GM12878 (cell line): ENCODE measurements around the gene PHF2. TPM values are rescaled to one million over a fixed set of nuclear protein-coding genes. Genes with fewer than 3 reads are reported as not detected.

ENCODE experiments used
- ATAC-seq: fragments of 200-7000 bp; cut with Tn5 transposase; 3 replicates; pipeline ENCODE4 v1.9.1; 2020; ENCODE audit warnings: mild to moderate bottlenecking, moderate library complexity
- BruUV-seq: library from RNA; stranded (reverse); fragments of 400-500 nt; replicated peaks from 2 replicates; lab custom pipeline; 2021; lab: Mats Ljungman, UMichigan
- CTCF ChIA-PET: fragments of 300-600 bp; sonication (Branson Sonifier 250); formaldehyde crosslinking; extraction: SDS; loops from one replicate; lab custom pipeline; 2021; ENCODE audit warnings: inconsistent platforms; lab: Yijun Ruan, JAX
- POLR2A ChIA-PET: fragments of 350-600 bp; formaldehyde crosslinking; extraction: SDS; loops from one replicate; lab custom pipeline; 2021; ENCODE audit warnings: inconsistent platforms; lab: Charles Lee
- RAD21 ChIA-PET: fragments of 300-600 bp; sonication (Branson Sonifier 250); formaldehyde crosslinking; loops from one replicate; lab custom pipeline; 2023; ENCODE audit warnings: antibody characterized with exemption; ENCODE audit not compliant: unreplicated experiment; lab: Charles Lee
- SMC1A ChIA-PET: fragments of 300-600 bp; sonication (Branson Sonifier 250); formaldehyde crosslinking; loops from one replicate; lab custom pipeline; 2023; ENCODE audit not compliant: unreplicated experiment, uncharacterized antibody; lab: Charles Lee
- DNase-seq: peaks from one replicate; pipeline ENCODE4 v3.0.0-alpha.2; 2011; ENCODE audit warnings: low read depth, low spot score
- FAIRE-seq: peaks from 3 replicates; lab custom pipeline; 2011; peaks lifted over from hg19 to GRCh38; lab: Jason Lieb, UNC
- H2AFZ ChIP-seq: 2 replicates; pipeline ENCODE4 v1.6.0; 2011; ENCODE audit warnings: low read depth, low read length, control low read depth; ENCODE audit not compliant: control insufficient read depth
- H3K27ac ChIP-seq: 2 replicates; pipeline ENCODE4 v1.5.1; 2011; ENCODE audit warnings: control low read depth; ENCODE audit not compliant: control insufficient read depth, insufficient read depth
- H3K27me3 ChIP-seq, 2 experiments: replicated peaks in 1 of 2; 2 replicates each; pipeline versions ENCODE4 v1.6.0 to v1.6.1; 2011; ENCODE audit warnings: low read length in 1 of 2; ENCODE audit not compliant: control insufficient read depth in 2 of 2, insufficient read depth in 2 of 2
- H3K36me3 ChIP-seq, 2 experiments: 2 replicates each; pipeline ENCODE4 v1.5.1; 2011; ENCODE audit warnings: low read length in 1 of 2; ENCODE audit not compliant: control insufficient read depth in 2 of 2, insufficient read depth in 2 of 2
- H3K4me1 ChIP-seq: 2 replicates; pipeline ENCODE4 v1.6.1; 2011; ENCODE audit warnings: mild to moderate bottlenecking, low read length, moderate library complexity, mixed read lengths; ENCODE audit not compliant: control insufficient read depth, insufficient read depth
- H3K4me2 ChIP-seq: 2 replicates; pipeline ENCODE4 v1.6.0; 2011; ENCODE audit warnings: control low read depth; ENCODE audit not compliant: control insufficient read depth, insufficient read depth
- H3K4me3 ChIP-seq: fragments of 200-600 bp; sonication (generic); 2 replicates; pipeline ENCODE4 v1.5.1; 2016
- H3K79me2 ChIP-seq: 2 replicates; pipeline ENCODE4 v1.6.0; 2011; ENCODE audit warnings: low read length; ENCODE audit not compliant: control insufficient read depth, insufficient read depth
- H3K9ac ChIP-seq: 2 replicates; pipeline ENCODE4 v1.8.0; 2011; ENCODE audit warnings: low read length, control low read depth, mixed read lengths; ENCODE audit not compliant: control insufficient read depth, insufficient read depth
- H3K9me3 ChIP-seq: replicated peaks from 3 replicates; pipeline ENCODE4 v1.5.1; 2011; ENCODE audit warnings: mild to moderate bottlenecking, low read length; ENCODE audit not compliant: control insufficient read depth, insufficient read depth
- H4K20me1 ChIP-seq: 2 replicates; pipeline ENCODE4 v1.6.0; 2011; ENCODE audit not compliant: control insufficient read depth, insufficient read depth
- BMI1 ChIP-seq: fragments of 450-650 bp; IDR thresholded peaks from 2 replicates; pipeline ENCODE4 v1.6.1; 2016; ENCODE audit warnings: mild to moderate bottlenecking, moderate library complexity, borderline replicate concordance
- GATAD2B ChIP-seq: fragments of 450-650 bp; conservative IDR thresholded peaks from 2 replicates; pipeline ENCODE4 v1.6.1; 2017; ENCODE audit warnings: low read depth, mild to moderate bottlenecking, moderate library complexity
- IKZF2 ChIP-seq, 2 experiments: fragments of 450-650 bp; IDR thresholded peaks; 2 replicates each; pipeline ENCODE4 v1.6.1; 2017; ENCODE audit warnings: mild to moderate bottlenecking in 2 of 2, moderate library complexity in 2 of 2
- JUNB ChIP-seq: IDR thresholded peaks from 2 replicates; pipeline ENCODE4 v1.6.1; 2016; ENCODE audit warnings: antibody characterized with exemption, mild to moderate bottlenecking
- LARP7 ChIP-seq: fragments of 450-650 bp; IDR thresholded peaks from 2 replicates; pipeline ENCODE4 v1.6.1; 2017; ENCODE audit warnings: mild to moderate bottlenecking
- MEF2A ChIP-seq: IDR thresholded peaks from 2 replicates; pipeline ENCODE4 v1.6.1; 2011; ENCODE audit warnings: low read depth, mild to moderate bottlenecking, low read length, moderate library complexity; ENCODE audit not compliant: insufficient read depth
- MTA3 ChIP-seq: IDR thresholded peaks from 2 replicates; pipeline ENCODE4 v1.6.1; 2012; ENCODE audit warnings: low read length, inconsistent platforms, borderline replicate concordance
- NR2C2 ChIP-seq: IDR thresholded peaks from 2 replicates; pipeline ENCODE4 v1.6.1; 2011; ENCODE audit warnings: borderline replicate concordance, low read depth; ENCODE audit not compliant: control insufficient read depth, insufficient read length
- PAX8 ChIP-seq: fragments of 450-650 bp; IDR thresholded peaks from 2 replicates; pipeline ENCODE4 v1.6.1; 2017; ENCODE audit warnings: mild to moderate bottlenecking, moderate library complexity
- PML ChIP-seq: IDR thresholded peaks from 2 replicates; pipeline ENCODE4 v1.6.1; 2012; ENCODE audit warnings: low read length, inconsistent platforms
- RFX5 ChIP-seq: IDR thresholded peaks from 2 replicates; pipeline ENCODE4 v1.6.1; 2011; ENCODE audit warnings: low read depth, low read length, improper control_type of control experiment
- SMAD1 ChIP-seq: fragments of 450-650 bp; IDR thresholded peaks from 2 replicates; pipeline ENCODE4 v1.6.1; 2018; ENCODE audit warnings: mild to moderate bottlenecking, low read depth; ENCODE audit not compliant: partially characterized antibody
- SMARCA5 ChIP-seq: fragments of 450-650 bp; IDR thresholded peaks from 2 replicates; pipeline ENCODE4 v1.6.1; 2017; ENCODE audit warnings: mild to moderate bottlenecking
- SP1 ChIP-seq: IDR thresholded peaks from one replicate; pipeline ENCODE4 v1.6.1; 2011; ENCODE audit warnings: low read depth, low read length
- TAF1 ChIP-seq: IDR thresholded peaks from 2 replicates; pipeline ENCODE4 v1.6.1; 2011; ENCODE audit warnings: mild to moderate bottlenecking, low read depth, low read length, borderline replicate concordance
- TBL1XR1 ChIP-seq: IDR thresholded peaks from 2 replicates; pipeline ENCODE4 v1.6.1; 2012; ENCODE audit warnings: low read depth, low read length, improper control_type of control experiment
- YBX1 ChIP-seq: fragments of 450-650 bp; IDR thresholded peaks from 2 replicates; pipeline ENCODE4 v1.6.1; 2016; ENCODE audit warnings: antibody characterized with exemption
- ZNF24 ChIP-seq: fragments of 450-650 bp; IDR thresholded peaks from 2 replicates; pipeline ENCODE4 v1.6.1; 2017; ENCODE audit warnings: antibody characterized with exemption, mild to moderate bottlenecking
- WGBS: methylation state at CpG from one replicate; pipeline ENCODE4 v1.1.6; 2016; ENCODE audit warnings: low lambda C conversion rate; ENCODE audit not compliant: insufficient replicate concordance, insufficient coverage; ENCODE audit errors: missing lambda C conversion rate; 5-methylcytosine and 5-hydroxymethylcytosine counted together
- in situ Hi-C: fragments of 300-500 bp; cut with MboI; formaldehyde crosslinking; loops from 9 replicates; pipeline ENCODE4 v1.14.3; 2018; ENCODE audit warnings: mixed read lengths
- intact Hi-C: fragments of 100-400 bp; cut with micrococcal nuclease; formaldehyde crosslinking; loops from one replicate; pipeline ENCODE4 v1.14.2; 2022; ENCODE audit not compliant: unreplicated experiment
- polyA plus RNA-seq, 11 experiments: library from polyadenylated mRNA; depleted of rRNA in 4 of 11; unstranded in 6 of 11; stranded (reverse) in 5 of 11; fragments of >200 nt; fragmentation: Nextera tagmentation in 4 of 11; fragmentation: Illumina TruSeq in 1 of 11; extraction: Ambion mirVana in 4 of 11; extraction: Trizol in 1 of 11; gene quantifications; 1 replicate in 1 of 11; 2 replicates in 10 of 11; pipeline versions ENCODE4 v1.2.1 to v1.2.3, GENCODE V29; 2011 to 2016; ENCODE audit warnings: inconsistent platforms in 2 of 11, missing spikeins in 2 of 11, low read depth in 1 of 11
- total RNA-seq, 4 experiments: library from RNA; depleted of rRNA in 3 of 4; stranded (reverse); fragments of >200 nt in 3 of 4; fragmentation: Illumina TruSeq in 1 of 4; extraction: Trizol in 1 of 4; gene quantifications; 2 replicates each; pipeline versions ENCODE4 v1.2.1 to v1.2.3, GENCODE V29; 2013 to 2021
- TF ChIP-seq, protein P1 (sequence below): IDR thresholded peaks from 2 replicates; pipeline ENCODE4 v1.6.1; 2011; ENCODE audit warnings: borderline replicate concordance, low read depth, mild to moderate bottlenecking, moderate library complexity, mixed read lengths, low read length; ENCODE audit not compliant: insufficient read depth; ENCODE audit errors: extremely low read length
- TF ChIP-seq, protein P2 (sequence below): fragments of 450-650 bp; IDR thresholded peaks from 2 replicates; pipeline ENCODE4 v1.6.1; 2017; ENCODE audit warnings: low read depth, mild to moderate bottlenecking, moderate library complexity

The PHF2 gene
- total and polyA plus RNA-seq, 10 of the 15 experiments (the other 5 are each of a cell fraction or from before 2014, with no cell fraction given): 0.34 to 13.3 (median 5.5) TPM

DNA sequence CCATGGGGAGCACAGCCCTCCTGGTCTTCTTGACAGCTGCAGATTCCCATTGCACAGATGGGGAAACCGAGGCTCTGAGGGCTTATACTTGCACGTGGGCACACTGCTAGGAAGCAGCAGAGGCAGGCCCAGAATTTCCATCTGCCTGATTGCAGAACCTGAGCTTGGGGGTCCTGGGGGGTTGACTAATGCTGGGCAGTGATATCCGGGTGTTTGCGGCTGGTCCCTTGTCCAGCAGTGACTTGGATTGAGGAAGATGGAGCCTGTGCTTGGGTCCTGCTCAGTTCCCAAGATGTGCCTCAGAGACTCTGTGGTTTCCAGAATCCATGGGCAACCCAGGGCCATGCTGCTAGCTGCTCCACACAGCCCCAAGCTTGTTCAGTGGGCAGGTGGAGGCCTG is 91.2 kb downstream of the PHF2 start (continued):
- TF ChIP-seq, protein P1, sequence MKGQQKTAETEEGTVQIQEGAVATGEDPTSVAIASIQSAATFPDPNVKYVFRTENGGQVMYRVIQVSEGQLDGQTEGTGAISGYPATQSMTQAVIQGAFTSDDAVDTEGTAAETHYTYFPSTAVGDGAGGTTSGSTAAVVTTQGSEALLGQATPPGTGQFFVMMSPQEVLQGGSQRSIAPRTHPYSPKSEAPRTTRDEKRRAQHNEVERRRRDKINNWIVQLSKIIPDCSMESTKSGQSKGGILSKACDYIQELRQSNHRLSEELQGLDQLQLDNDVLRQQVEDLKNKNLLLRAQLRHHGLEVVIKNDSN: no peak
- no peak for TF ChIP-seq ZNF24
- TF ChIP-seq, all 136 proteins: peak for 0

DNA sequence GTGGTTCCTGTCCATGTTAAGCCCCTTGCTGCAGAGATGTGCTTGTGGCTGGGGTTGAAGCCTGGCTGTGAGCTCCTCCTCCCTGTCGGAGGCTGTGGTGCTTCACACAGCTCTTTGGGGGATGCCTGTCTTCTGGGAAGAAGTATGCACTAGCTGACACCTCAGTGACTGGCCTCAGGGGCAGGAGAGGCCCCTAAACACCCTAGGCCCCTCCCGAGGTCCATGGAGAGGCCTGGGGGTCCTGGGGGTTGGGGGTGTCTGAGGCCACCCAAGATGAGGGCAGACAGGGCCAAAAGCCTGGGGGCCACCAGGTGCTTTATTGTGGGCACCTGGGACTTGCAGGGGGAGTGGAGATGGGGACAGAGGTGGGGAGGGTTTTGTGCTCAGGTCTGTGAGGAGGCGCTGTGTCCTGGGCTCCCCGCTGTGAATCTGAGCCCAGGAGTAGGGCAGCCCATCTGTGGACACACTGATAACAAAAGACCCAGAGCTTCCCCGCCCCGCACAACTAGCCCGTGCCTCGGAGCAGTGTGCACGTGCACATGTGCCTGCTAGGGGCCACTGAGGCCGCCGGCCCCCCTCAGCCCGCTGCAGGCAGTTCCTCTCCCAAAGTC is 92.0 kb downstream of the PHF2 start:
- no peak for FAIRE-seq

More for the DNA sequence above, 92.0 kb downstream of the PHF2 start:
- Histone ChIP-seq H3K4me1 (no peaks in the 10 kb centered on the region), H3K4me3 (no peak overlapping the region), H3K27me3 (no peaks in the 10 kb centered on the region), H3K79me2 (no peaks in the 10 kb centered on the region), H3K9ac (no peak overlapping the region), H3K27ac (no peak overlapping the region), H3K4me2 (no peak overlapping the region), H3K36me3 (peaks cover 0 to 2% of the 10 kb centered on the region in 2 experiments; a peak in 2 of 4 replicates), H4K20me1 (no peaks in the 10 kb centered on the region), H2AFZ (no peak overlapping the region), H3K9me3 (no peaks in the 10 kb centered on the region)
- POLR2A ChIA-PET: no interaction called here
- intact Hi-C loops (no loop called here), in situ Hi-C loops (no loop called here)
- WGBS: 85% methylated on average over 12 of the region's 12 CpGs
- DNase-seq (no peak), ATAC-seq (no peak)
- SMC1A ChIA-PET: no interaction called here
- TF ChIP-seq MTA3 (no peak), MEF2A (no peak), LARP7 (no peak), BMI1 (no peak), SMARCA5 (no peak), SP1 (no peak), RFX5 (no peak), NR2C2 (no peak), YBX1 (no peak), TAF1 (no peak), PAX8 (no peak), JUNB (no peak), IKZF2 (IDR thresholded peaks at IDR 0.05) (no peak), SMAD1 (no peak), PML (no peak), TBL1XR1 (no peak), GATAD2B (no peak)
- TF ChIP-seq, protein P2, sequence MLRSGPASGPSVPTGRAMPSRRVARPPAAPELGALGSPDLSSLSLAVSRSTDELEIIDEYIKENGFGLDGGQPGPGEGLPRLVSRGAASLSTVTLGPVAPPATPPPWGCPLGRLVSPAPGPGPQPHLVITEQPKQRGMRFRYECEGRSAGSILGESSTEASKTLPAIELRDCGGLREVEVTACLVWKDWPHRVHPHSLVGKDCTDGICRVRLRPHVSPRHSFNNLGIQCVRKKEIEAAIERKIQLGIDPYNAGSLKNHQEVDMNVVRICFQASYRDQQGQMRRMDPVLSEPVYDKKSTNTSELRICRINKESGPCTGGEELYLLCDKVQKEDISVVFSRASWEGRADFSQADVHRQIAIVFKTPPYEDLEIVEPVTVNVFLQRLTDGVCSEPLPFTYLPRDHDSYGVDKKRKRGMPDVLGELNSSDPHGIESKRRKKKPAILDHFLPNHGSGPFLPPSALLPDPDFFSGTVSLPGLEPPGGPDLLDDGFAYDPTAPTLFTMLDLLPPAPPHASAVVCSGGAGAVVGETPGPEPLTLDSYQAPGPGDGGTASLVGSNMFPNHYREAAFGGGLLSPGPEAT: no peak
- CTCF ChIA-PET: no interaction called here
- RAD21 ChIA-PET: no interaction called here
- BruUV-seq: no TSS peak
